AG04449 (cell line): ENCODE data around the gene TMEM254.
"Not testable (repeated sequence)": the region's sequence is repeated elsewhere in the genome, so short reads cannot be mapped to it uniquely, and the experiment has no call there.

Experiments
- CTCF ChIA-PET: fragments of 350-600 bp; formaldehyde crosslinking; extraction: SDS; loops from one replicate; lab custom pipeline; 2021; ENCODE audit warnings: antibody characterized with exemption; lab: Yijun Ruan, JAX
- POLR2A ChIA-PET: fragments of 400-600, 350-600 bp; formaldehyde crosslinking; extraction: SDS; loops from one replicate; lab custom pipeline; 2020; ENCODE audit warnings: antibody characterized with exemption, inconsistent platforms; lab: Yijun Ruan, JAX
- DNase-seq: peaks from one replicate; pipeline ENCODE4 v3.0.0-alpha.2; 2010; ENCODE audit warnings: low read depth, low spot score
- H3K4me3 ChIP-seq: 2 replicates; pipeline ENCODE4 v1.5.1; 2011; ENCODE audit warnings: low read depth, mild to moderate bottlenecking, control low read depth, low read length
- TF ChIP-seq, protein P1 (sequence below): IDR thresholded peaks from one replicate; pipeline ENCODE4 v1.5.1; 2011; ENCODE audit warnings: mild to moderate bottlenecking, moderate library complexity, low read length, control low read depth, inconsistent platforms; ENCODE audit not compliant: insufficient read depth; ENCODE audit errors: missing control alignments

Gene TMEM254

DNA sequence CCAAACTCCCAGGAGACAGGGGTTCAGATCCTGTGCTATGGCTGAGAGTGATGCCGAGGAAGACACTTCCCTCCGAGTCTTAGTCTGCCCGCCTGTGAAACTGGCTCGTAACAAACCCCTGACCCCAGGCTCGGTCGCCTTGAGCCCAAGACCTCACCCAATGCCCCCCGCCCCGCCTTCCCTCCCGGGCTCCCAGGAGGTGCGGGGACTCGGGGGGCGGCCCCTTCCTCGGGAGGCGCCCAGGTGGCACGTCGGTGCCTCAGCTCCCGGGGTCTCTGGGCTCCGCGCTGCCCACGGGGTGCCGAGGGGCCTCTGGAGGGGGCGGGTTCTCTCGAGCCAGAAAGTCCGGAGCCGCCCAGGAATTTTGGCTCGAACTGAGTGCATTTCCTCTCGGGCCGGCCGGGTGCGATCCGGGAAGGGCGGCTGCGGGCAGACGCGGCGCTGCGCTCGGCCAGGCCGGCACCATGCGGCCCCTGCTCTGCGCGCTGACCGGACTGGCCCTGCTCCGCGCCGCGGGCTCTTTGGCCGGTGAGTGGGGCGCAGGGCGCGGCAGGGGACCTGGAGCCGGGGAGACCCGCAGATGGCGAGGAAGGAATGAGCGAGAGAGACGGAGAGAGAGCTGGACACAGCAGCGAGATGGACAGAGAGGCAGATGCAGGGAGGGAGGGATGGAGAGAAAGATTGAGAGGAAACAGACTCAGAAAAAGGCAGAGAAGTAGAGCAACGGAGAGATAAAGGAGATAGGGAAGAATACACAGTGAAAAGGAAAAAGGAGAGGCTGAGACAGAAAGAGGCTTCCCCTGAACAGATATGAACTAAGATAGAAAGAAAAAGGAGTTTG lies 54.1 kb downstream of the TMEM254 start, which contains the start of gene PLAC9:
Gene PLAC9, plus strand, starts transcription at position 432 of the 841 bp plus-strand sequence. Its CDS starts 33 bp downstream, at position 465.
- ChIA-PET CTCF (interaction anchor here (1.0 to 1.7 kb wide), 5 partner anchors 10 to 86 kb away, joined by 3 to 12 read pairs (median 5); no protein-coding TSS in a partner anchor), POLR2A (interaction anchor here (0.9 kb wide), 1 partner anchor 54 kb away, joined by 4 read pairs; the partner anchor contains the start of gene TMEM254)
- H3K4me3 ChIP-seq = peak within 1 kb of the TSS; percentile 62
- no peak for DNase-seq
- TF ChIP-seq, protein P1, sequence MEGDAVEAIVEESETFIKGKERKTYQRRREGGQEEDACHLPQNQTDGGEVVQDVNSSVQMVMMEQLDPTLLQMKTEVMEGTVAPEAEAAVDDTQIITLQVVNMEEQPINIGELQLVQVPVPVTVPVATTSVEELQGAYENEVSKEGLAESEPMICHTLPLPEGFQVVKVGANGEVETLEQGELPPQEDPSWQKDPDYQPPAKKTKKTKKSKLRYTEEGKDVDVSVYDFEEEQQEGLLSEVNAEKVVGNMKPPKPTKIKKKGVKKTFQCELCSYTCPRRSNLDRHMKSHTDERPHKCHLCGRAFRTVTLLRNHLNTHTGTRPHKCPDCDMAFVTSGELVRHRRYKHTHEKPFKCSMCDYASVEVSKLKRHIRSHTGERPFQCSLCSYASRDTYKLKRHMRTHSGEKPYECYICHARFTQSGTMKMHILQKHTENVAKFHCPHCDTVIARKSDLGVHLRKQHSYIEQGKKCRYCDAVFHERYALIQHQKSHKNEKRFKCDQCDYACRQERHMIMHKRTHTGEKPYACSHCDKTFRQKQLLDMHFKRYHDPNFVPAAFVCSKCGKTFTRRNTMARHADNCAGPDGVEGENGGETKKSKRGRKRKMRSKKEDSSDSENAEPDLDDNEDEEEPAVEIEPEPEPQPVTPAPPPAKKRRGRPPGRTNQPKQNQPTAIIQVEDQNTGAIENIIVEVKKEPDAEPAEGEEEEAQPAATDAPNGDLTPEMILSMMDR = no peak

DNA sequence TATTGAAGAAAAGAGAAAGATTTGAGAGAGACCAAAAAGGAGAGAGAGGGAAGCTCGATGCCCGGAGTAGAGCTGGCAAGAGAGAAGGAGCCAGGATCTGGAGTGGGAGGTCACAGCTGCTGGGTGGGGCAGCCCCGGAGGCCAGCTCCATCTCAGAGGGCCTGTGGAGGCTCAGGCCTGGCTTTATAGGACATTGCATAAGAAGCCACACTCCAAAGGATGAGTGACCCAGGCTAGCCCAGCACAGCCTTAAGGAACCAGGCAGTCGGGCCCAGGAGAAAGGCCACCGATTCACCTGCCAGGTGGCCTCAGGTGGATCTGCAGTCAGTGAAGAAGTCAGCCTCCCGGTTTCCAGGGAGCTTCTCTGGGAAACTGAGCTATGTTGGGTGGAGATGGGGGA lies 54.7 kb downstream of the TMEM254 start:
- TF ChIP-seq, protein P1 = no peak
- POLR2A ChIA-PET = interaction anchor here (0.8 to 0.9 kb wide), 2 partner anchors 54 to 191 kb away, joined by 3 to 4 read pairs; partner anchors contain the start of gene TMEM254
- DNase-seq = no peak
- CTCF ChIA-PET = interaction anchor here (0.9 to 1.7 kb wide), 5 partner anchors 11 to 128 kb away, joined by 3 to 12 read pairs (median 3); no protein-coding TSS in a partner anchor
- peak overlapping the region; percentile 62 for H3K4me3 ChIP-seq

DNA sequence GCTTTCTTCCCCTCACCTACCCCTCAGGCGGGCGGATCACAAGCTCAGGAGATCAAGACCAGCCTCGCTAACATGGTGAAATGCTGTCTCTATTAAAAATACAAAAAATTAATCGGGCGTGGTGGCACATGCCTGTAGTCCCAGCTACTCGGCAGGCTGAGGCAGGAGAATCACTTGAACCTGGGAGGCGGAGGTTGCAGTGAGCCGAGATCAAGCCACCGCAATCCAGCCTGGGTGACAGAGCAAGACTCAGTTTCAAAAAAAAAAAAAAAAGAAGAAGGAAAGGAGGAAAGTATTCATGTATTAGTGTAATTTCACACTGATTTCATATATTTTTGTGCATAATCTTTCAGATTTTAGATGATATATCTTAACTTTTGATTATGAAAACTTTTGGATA lies 55.2 kb downstream of the TMEM254 start:
- ChIA-PET POLR2A (interaction anchor here (0.8 to 0.9 kb wide), 2 partner anchors 55 to 191 kb away, joined by 3 to 4 read pairs; partner anchors contain the start of gene TMEM254), CTCF (interaction anchor here (0.9 to 1.7 kb wide), 5 partner anchors 10 to 127 kb away, joined by 3 to 12 read pairs (median 3); no protein-coding TSS in a partner anchor)
- not testable (repeated sequence) for DNase-seq
- H3K4me3 ChIP-seq = peak overlapping the region; percentile 62; the same call in 1 of the 2 replicates

DNA sequence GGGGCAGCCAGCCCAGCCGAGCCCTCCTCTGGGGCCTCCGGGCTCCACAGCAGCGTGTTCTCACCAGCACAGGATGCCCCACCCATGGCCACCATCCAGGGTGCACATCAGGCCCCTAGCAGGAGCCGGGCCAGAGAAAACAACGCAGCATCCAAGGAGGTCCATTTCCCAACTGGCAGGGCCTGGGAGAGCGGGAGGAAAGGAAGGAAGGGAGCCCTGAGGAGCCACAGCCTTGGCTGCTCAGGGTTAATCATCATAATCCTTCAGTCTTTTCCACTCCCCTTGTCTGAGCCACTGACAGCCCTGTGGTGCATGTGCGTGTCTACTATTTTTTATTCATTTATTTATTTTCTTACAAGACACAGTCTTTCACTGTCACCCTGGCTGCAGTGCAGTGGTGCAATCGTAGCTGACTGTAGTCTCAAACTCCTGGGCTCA lies 57.7 kb downstream of the TMEM254 start:
- ChIA-PET CTCF (interaction anchor here (1.3 to 5.4 kb wide), 3 partner anchors 11 to 85 kb away, joined by 3 to 33 read pairs (median 6); no protein-coding TSS in a partner anchor), POLR2A (no interaction called here)
- no peak for DNase-seq
- H3K4me3 ChIP-seq = no peak overlapping the region
- TF ChIP-seq, protein P1 = no peak

DNA sequence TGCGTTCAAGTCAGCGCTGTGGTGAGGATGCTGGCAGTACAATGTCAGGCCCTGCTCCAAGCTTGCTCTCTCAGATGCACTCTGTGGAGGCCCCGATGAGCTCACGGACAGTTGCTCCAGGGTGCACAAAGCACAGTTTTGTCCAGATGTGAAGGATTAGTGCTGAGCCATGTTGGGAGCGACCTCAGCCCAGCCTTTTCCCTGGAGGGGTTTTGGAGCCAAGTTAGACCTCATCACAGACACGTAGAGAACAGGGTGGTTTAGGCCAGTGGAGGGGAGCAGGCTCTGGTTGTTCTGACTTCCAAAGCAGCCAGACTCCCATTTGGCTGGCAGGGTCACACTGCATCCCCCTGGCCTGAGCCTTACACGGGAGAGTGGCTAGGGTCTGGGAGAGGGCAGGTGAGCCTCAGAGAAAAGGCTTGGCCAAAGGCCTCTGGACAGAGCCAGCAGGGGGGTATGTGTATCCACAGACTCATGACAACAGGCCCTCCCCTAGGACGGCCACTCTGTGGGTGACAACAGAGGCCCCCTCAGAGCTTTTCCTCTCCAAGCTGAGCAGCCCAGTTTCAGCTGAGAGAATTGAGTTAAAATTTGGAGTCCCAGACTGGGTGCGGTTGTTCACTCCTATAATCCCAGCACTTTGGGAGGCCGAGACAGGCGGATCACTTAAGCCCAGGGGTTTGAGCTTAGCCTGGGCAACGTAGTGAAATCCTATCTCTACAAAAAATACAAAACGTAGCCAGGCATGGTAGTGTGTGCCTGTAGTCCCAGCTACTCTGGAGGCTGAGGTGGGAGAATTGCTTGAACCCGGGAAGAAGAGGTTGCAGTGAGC lies 58.8 kb downstream of the TMEM254 start:
- ChIA-PET POLR2A (no interaction called here), CTCF (interaction anchor here (1.2 to 5.4 kb wide), 5 partner anchors 9 to 90 kb away, joined by 3 to 33 read pairs (median 5); no protein-coding TSS in a partner anchor)
- no peak for DNase-seq
- H3K4me3 ChIP-seq = no peak overlapping the region
- TF ChIP-seq, protein P1 = no peak

DNA sequence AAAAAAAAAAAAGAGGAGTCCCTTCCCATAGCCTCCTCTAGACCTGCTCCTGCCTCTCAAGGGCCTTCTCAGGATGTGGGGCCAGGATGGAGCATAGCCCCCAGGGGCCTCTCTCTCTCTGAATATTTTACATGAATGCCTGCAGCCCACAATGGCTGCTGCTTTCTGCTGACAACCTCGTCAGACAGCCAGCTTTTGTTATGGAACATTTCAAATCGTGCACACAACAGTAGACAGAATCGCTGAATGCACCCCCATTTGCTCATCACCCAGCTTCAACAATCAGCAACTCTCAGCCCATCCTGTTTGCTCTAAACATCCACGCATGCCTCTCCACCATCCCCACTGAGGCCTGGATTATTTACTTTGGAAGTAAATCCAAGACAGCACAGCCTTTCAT lies 59.5 kb downstream of the TMEM254 start:
- ChIA-PET POLR2A (no interaction called here), CTCF (interaction anchor here (1.2 to 5.4 kb wide), 3 partner anchors 9 to 91 kb away, joined by 3 to 33 read pairs (median 5); no protein-coding TSS in a partner anchor)
- TF ChIP-seq, protein P1 = no peak
- no peak overlapping the region for H3K4me3 ChIP-seq
- DNase-seq = no peak
